HG03095 (cell line): ENCODE measurements around the gene MIX23.
"Not testable (repeated sequence)": the region's sequence is repeated elsewhere in the genome, so short reads cannot be mapped to it uniquely, and the experiment has no call there.

Experiments used
- ATAC-seq: cut with Tn5 transposase; IDR thresholded peaks from one replicate; pipeline ENCODE4 v1.9.1; 2021; ENCODE audit warnings: moderate library complexity; ENCODE audit not compliant: unreplicated experiment

MIX23 gene

GRCh38 chr3:122392868-122393844, 10.1 kb upstream of the MIX23 start:
- ATAC-seq, result no peak

GRCh38 chr3:122391681-122392446, 8.8 kb upstream of the MIX23 start:
- ATAC-seq, result no peak

- no peak for ATAC-seq
These were observed 7.6 kb upstream of the MIX23 start for GRCh38 chr3:122390665-122391064.

GRCh38 chr3:122389892-122390291, 6.9 kb upstream of the MIX23 start:
- ATAC-seq, result no peak

GRCh38 chr3:122389197-122389596, 6.2 kb upstream of the MIX23 start:
- no peak for ATAC-seq

GRCh38 chr3:122387709-122388108, 4.7 kb upstream of the MIX23 start:
- ATAC-seq, result no peak

- ATAC-seq, result peak; percentile 87
These were observed 1.0 kb upstream of the MIX23 start, which contains the start of gene FAM162A for GRCh38 chr3:122383771-122384697. TSS of gene FAM162A (plus strand) at chr3:122384182. CDS start at chr3:122384266, 84 bp downstream.

GRCh38 chr3:122377975-122378374, 5.1 kb downstream of the MIX23 start:
- ATAC-seq, result no peak

- ATAC-seq, result no peak
These were observed 9.0 kb downstream of the MIX23 start for GRCh38 chr3:122374034-122374433.

GRCh38 chr3:122366379-122366749, 16.7 kb downstream of the MIX23 start:
- no peak for ATAC-seq

GRCh38 chr3:122365582-122366378, 17.3 kb downstream of the MIX23 start:
- not testable (repeated sequence) for ATAC-seq

GRCh38 chr3:122365073-122365472, 18.0 kb downstream of the MIX23 start:
- ATAC-seq, result no peak

- ATAC-seq, result no peak
These were observed 18.5 kb downstream of the MIX23 start for GRCh38 chr3:122364490-122364889.

GRCh38 chr3:122362026-122362425, 21.0 kb downstream of the MIX23 start:
- no peak for ATAC-seq

GRCh38 chr3:122358703-122359032, 24.4 kb downstream of the MIX23 start:
- no peak for ATAC-seq

- ATAC-seq, result no peak
These were observed 25.0 kb downstream of the MIX23 start for GRCh38 chr3:122357828-122358702.

- no peak for ATAC-seq
These were observed 26.6 kb downstream of the MIX23 start for GRCh38 chr3:122356402-122356801.

GRCh38 chr3:122355612-122356011, 27.4 kb downstream of the MIX23 start:
- no peak for ATAC-seq

GRCh38 chr3:122353893-122354401, 29.1 kb downstream of the MIX23 start:
- ATAC-seq, result no peak
